Endothelial cell (in vitro differentiated cells): ENCODE measurements around the gene PDZRN4. TPM values are rescaled to one million over a fixed set of nuclear protein-coding genes. Genes with fewer than 3 reads are reported as not detected.
"Not testable (repeated sequence)": the region's sequence is repeated elsewhere in the genome, so short reads cannot be mapped to it uniquely, and the experiment has no call there.

Source experiments
- DNase-seq: peaks from one replicate; pipeline ENCODE4 v3.0.0; 2021; ENCODE audit warnings: low spot score
- H3K27ac Mint-ChIP-seq: one replicate; pipeline ENCODE4 v1.8.0; 2021; ENCODE audit warnings: mixed read lengths, inconsistent platforms; ENCODE audit not compliant: unreplicated experiment
- H3K27me3 Mint-ChIP-seq: one replicate; pipeline ENCODE4 v1.8.0; 2021; ENCODE audit warnings: mild to moderate bottlenecking, moderate library complexity, mixed read lengths, inconsistent platforms; ENCODE audit not compliant: unreplicated experiment
- H3K36me3 Mint-ChIP-seq: one replicate; pipeline ENCODE4 v1.8.0; 2021; ENCODE audit warnings: mild to moderate bottlenecking, low read depth, mixed read lengths, inconsistent platforms; ENCODE audit not compliant: unreplicated experiment
- H3K4me1 Mint-ChIP-seq: one replicate; pipeline ENCODE4 v1.8.0; 2021; ENCODE audit warnings: mild to moderate bottlenecking, mixed read lengths, inconsistent platforms; ENCODE audit not compliant: unreplicated experiment
- H3K4me3 Mint-ChIP-seq: one replicate; pipeline ENCODE4 v1.8.0; 2021; ENCODE audit warnings: mild to moderate bottlenecking, mixed read lengths, inconsistent platforms; ENCODE audit not compliant: unreplicated experiment
- H3K9me3 Mint-ChIP-seq: one replicate; pipeline ENCODE4 v1.8.0; 2021; ENCODE audit warnings: mixed read lengths, inconsistent platforms; ENCODE audit not compliant: unreplicated experiment
- CTCF ChIP-seq: fragments of 200-600 bp; sonication (generic); IDR thresholded peaks from one replicate; pipeline ENCODE4 v1.5.0; 2021; ENCODE audit warnings: antibody characterized with exemption; ENCODE audit not compliant: unreplicated experiment
- total RNA-seq: library from RNA; stranded (reverse); fragmentation: NEBNext Ultra II Directional; extraction: Animal tissue kit (Norgen Biotek cat#: 25700); gene quantifications from one replicate; pipeline ENCODE4 v1.2.1, GENCODE V29; 2021; ENCODE audit not compliant: unreplicated experiment

Gene PDZRN4
- total RNA-seq, 1 donor from 2014 or later: not detected

- H3K27ac Mint-ChIP-seq: no peak overlapping the region
- H3K4me1 Mint-ChIP-seq: peaks cover 3% of the 10 kb centered on the region
- no peak for DNase-seq
- no peaks in the 10 kb centered on the region for H3K27me3 Mint-ChIP-seq
- no peaks in the 10 kb centered on the region for H3K9me3 Mint-ChIP-seq
- H3K36me3 Mint-ChIP-seq: no peaks in the 10 kb centered on the region
- no peak for TF ChIP-seq CTCF
- H3K4me3 Mint-ChIP-seq: no peak overlapping the region
These were observed 46.6 kb downstream of the PDZRN4 start for GRCh38 chr12:41234692-41235091.

- no peaks in the 10 kb centered on the region for H3K36me3 Mint-ChIP-seq
- H3K27me3 Mint-ChIP-seq: no peaks in the 10 kb centered on the region
- no peaks in the 10 kb centered on the region for H3K4me1 Mint-ChIP-seq
- DNase-seq: no peak
- H3K4me3 Mint-ChIP-seq: no peak overlapping the region
- TF ChIP-seq CTCF: no peak
- H3K27ac Mint-ChIP-seq: no peak overlapping the region
- H3K9me3 Mint-ChIP-seq: no peaks in the 10 kb centered on the region
These were observed 54.5 kb downstream of the PDZRN4 start for GRCh38 chr12:41242603-41243002.

GRCh38 chr12:41248391-41248790 lies 60.3 kb downstream of the PDZRN4 start:
- Mint-ChIP-seq H3K9me3 (no peaks in the 10 kb centered on the region), H3K27me3 (no peaks in the 10 kb centered on the region), H3K27ac (no peak overlapping the region), H3K36me3 (no peaks in the 10 kb centered on the region), H3K4me3 (no peak overlapping the region), H3K4me1 (no peaks in the 10 kb centered on the region)
- TF ChIP-seq CTCF: no peak
- DNase-seq: no peak

- DNase-seq: no peak
- Mint-ChIP-seq H3K9me3 (no peaks in the 10 kb centered on the region), H3K36me3 (no peaks in the 10 kb centered on the region), H3K27ac (no peak overlapping the region), H3K4me3 (no peak overlapping the region), H3K27me3 (no peaks in the 10 kb centered on the region), H3K4me1 (no peaks in the 10 kb centered on the region)
- TF ChIP-seq CTCF: no peak
These were observed 62.6 kb downstream of the PDZRN4 start for GRCh38 chr12:41250748-41251147.

GRCh38 chr12:41254004-41254914 lies 66.1 kb downstream of the PDZRN4 start:
- H3K4me1 Mint-ChIP-seq: no peaks in the 10 kb centered on the region
- no peak for DNase-seq
- TF ChIP-seq CTCF: no peak
- no peaks in the 10 kb centered on the region for H3K27me3 Mint-ChIP-seq
- H3K27ac Mint-ChIP-seq: no peak overlapping the region
- no peak overlapping the region for H3K4me3 Mint-ChIP-seq
- H3K9me3 Mint-ChIP-seq: no peaks in the 10 kb centered on the region
- no peaks in the 10 kb centered on the region for H3K36me3 Mint-ChIP-seq

GRCh38 chr12:41263196-41263595 lies 75.1 kb downstream of the PDZRN4 start:
- not testable (repeated sequence) for H3K27ac Mint-ChIP-seq, DNase-seq, H3K4me1 Mint-ChIP-seq, H3K4me3 Mint-ChIP-seq, H3K27me3 Mint-ChIP-seq, H3K9me3 Mint-ChIP-seq, H3K36me3 Mint-ChIP-seq
